Measurements from ENCODE around the gene CTRB1.

CTRB1 gene

DNA sequence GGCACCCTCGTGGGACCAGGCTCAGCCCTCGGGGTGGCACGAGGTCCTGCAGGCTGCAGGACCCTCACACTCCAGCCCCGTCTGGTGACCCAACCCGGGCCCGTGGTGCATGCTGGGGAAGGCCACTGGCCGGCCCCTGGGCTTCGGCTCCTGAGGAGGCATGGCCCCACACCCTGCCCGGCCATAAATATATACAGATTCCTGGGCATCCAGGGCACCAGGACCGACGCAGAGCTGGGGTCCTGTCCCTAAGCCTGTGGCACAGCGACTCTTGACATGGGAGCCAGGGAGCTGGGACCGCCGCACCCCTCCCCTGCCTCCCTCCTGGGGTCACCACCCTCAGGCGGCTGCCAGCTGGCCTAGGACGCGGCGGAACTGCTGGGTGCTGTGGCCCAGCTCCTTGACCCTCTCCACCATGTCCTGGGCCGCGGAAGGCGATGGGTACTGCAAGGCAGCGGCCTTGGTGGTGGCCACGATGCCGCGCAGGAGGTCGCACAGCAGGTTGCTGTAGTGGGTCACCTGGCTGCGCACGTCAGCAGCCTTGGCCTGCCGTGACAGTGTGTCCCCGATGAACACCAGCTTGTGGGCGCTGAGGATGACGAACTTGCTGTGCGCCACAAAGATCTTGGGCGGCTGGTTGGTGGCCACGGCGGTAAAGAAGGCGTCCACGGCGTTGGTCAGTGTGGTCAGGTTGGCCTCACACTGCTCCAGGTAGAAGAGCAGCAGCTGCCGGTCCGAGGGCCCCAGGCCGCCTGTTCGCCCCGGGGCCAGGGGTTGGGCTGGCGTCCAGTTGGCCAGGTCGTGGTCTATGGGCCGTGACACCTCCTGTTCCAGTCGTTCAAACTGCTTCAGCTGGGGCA lies 10.6 kb downstream of the CTRB1 start:
- H3K36me3 ChIP-seq (ENCODE audit: insufficient read depth, insufficient read length, low read length): peaks cover 72% of the 10 kb centered on the region
- DNase-seq (ENCODE audit: low read depth, low spot score): no peak
- H3K4me3 ChIP-seq (ENCODE audit: insufficient read length, low read depth): no peak overlapping the region
- no peak for TF ChIP-seq YY1 (IDR thresholded peaks at IDR 0.05; ENCODE audit: insufficient read depth, insufficient read length)
- TF ChIP-seq SUZ12 (IDR thresholded peaks at IDR 0.05; ENCODE audit: extremely low read depth, insufficient read depth, insufficient read length): no peak
- no peak for TF ChIP-seq ZNF274 (IDR thresholded peaks at IDR 0.05; ENCODE audit: low read depth, low read length)
- H3K27me3 ChIP-seq (ENCODE audit: insufficient read depth, insufficient read length): no peaks in the 10 kb centered on the region
- no peaks in the 10 kb centered on the region for H3K9me3 ChIP-seq (ENCODE audit: insufficient read depth, low read length)
- no peak overlapping the region for H3K9ac ChIP-seq (ENCODE audit: insufficient read length, low read depth)
- peaks cover 21% of the 10 kb centered on the region for H3K4me1 ChIP-seq (ENCODE audit: insufficient read depth, insufficient read length)

DNA sequence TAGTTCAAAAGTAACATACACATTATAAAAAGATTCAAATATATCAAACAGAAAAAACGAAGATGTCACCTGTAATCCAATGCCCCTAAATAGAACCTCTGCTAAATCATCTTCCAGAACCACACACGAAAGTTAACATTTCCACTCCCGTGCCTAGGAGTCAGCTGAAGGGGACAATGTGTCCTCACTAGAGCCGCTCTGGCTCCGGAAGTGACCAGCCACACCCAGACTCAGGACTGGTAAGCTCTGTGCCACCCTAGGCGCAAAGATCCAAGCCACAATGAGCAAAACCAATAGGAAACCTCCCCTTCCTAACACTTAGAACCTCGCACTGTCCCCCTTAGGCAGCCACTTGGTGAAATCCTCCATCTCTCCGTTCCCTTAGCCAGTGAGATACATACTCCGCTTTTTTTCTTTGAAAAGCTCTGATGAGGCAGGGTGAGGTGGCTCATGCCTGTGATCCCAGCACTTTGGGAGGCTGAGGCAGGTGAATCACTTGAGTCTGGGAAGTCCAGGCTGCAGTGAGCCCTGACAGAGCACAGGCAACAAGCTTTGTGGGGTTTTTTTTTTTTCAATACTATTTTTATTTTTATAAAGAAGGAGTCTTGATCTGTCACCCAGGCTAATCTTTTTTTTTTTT lies 11.8 kb downstream of the CTRB1 start:
- Histone ChIP-seq H3K4me1 (ENCODE audit: insufficient read depth, insufficient read length) (peaks cover 18% of the 10 kb centered on the region), H3K9me3 (ENCODE audit: insufficient read depth, low read length) (no peaks in the 10 kb centered on the region), H3K36me3 (ENCODE audit: insufficient read depth, insufficient read length, low read length) (peaks cover 84% of the 10 kb centered on the region), H3K9ac (ENCODE audit: insufficient read length, low read depth) (no peak overlapping the region), H3K4me3 (ENCODE audit: insufficient read length, low read depth) (no peak overlapping the region), H3K27me3 (ENCODE audit: insufficient read depth, insufficient read length) (no peaks in the 10 kb centered on the region)
- TF ChIP-seq ZNF274 (IDR thresholded peaks at IDR 0.05; ENCODE audit: low read depth, low read length): no peak
- no peak for TF ChIP-seq SUZ12 (IDR thresholded peaks at IDR 0.05; ENCODE audit: extremely low read depth, insufficient read depth, insufficient read length)
- no peak for TF ChIP-seq YY1 (IDR thresholded peaks at IDR 0.05; ENCODE audit: insufficient read depth, insufficient read length)
- no peak for DNase-seq (ENCODE audit: low read depth, low spot score)

DNA sequence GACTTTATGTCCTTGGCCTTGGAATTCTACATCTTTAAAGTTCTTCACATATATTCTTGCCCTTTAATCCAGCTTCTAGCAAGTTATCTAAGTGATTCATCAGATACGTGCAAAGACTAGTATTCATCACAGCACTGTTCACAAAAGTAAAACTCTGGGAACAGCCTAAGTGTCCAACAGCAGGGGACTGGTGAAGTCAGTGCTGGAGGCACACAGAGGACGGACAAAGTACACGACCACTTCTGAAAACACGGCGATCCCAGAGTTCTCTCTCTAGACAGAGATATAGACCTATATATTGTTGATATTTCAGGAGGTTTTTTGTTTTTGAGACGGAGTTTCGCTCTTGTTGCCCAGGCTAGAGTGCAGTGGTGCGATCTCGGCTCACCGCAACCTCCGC lies 12.8 kb downstream of the CTRB1 start:
- peaks cover 94% of the 10 kb centered on the region for H3K36me3 ChIP-seq (ENCODE audit: insufficient read depth, insufficient read length, low read length)
- DNase-seq (ENCODE audit: low read depth, low spot score): no peak
- TF ChIP-seq SUZ12 (IDR thresholded peaks at IDR 0.05; ENCODE audit: extremely low read depth, insufficient read depth, insufficient read length) (no peak), YY1 (IDR thresholded peaks at IDR 0.05; ENCODE audit: insufficient read depth, insufficient read length) (no peak), ZNF274 (IDR thresholded peaks at IDR 0.05; ENCODE audit: low read depth, low read length) (no peak)
- no peak overlapping the region for H3K9ac ChIP-seq (ENCODE audit: insufficient read length, low read depth)
- H3K27me3 ChIP-seq (ENCODE audit: insufficient read depth, insufficient read length): no peaks in the 10 kb centered on the region
- peaks cover 16% of the 10 kb centered on the region for H3K4me1 ChIP-seq (ENCODE audit: insufficient read depth, insufficient read length)
- no peaks in the 10 kb centered on the region for H3K9me3 ChIP-seq (ENCODE audit: insufficient read depth, low read length)
- no peak overlapping the region for H3K4me3 ChIP-seq (ENCODE audit: insufficient read length, low read depth)

DNA sequence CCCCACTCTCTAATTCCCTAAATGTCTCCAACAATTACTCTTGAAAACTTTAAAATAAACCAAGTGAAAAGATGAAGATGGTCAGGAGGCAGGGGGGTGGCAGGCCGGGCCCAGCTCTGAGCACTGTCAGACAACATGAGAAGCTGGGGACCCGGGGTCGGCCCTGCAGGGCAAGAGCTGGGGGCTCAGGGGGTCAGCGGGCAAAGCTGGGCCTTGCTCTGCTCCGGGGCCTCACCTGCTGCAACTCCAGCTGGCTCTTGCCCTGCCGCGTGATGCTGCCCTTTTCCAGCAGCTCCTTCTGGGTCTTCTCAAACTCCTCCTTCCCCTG lies 14.8 kb downstream of the CTRB1 start:
- Histone ChIP-seq H3K27me3 (ENCODE audit: insufficient read depth, insufficient read length) (no peaks in the 10 kb centered on the region), H3K9ac (ENCODE audit: insufficient read length, low read depth) (peak overlapping the region; percentile 50), H3K36me3 (ENCODE audit: insufficient read depth, insufficient read length, low read length) (peaks cover 96% of the 10 kb centered on the region), H3K4me1 (ENCODE audit: insufficient read depth, insufficient read length) (peaks cover 20% of the 10 kb centered on the region), H3K9me3 (ENCODE audit: insufficient read depth, low read length) (no peaks in the 10 kb centered on the region), H3K4me3 (ENCODE audit: insufficient read length, low read depth) (no peak overlapping the region)
- TF ChIP-seq YY1 (IDR thresholded peaks at IDR 0.05; ENCODE audit: insufficient read depth, insufficient read length) (no peak), SUZ12 (IDR thresholded peaks at IDR 0.05; ENCODE audit: extremely low read depth, insufficient read depth, insufficient read length) (no peak), ZNF274 (IDR thresholded peaks at IDR 0.05; ENCODE audit: low read depth, low read length) (no peak)
- DNase-seq (ENCODE audit: low read depth, low spot score): no peak

DNA sequence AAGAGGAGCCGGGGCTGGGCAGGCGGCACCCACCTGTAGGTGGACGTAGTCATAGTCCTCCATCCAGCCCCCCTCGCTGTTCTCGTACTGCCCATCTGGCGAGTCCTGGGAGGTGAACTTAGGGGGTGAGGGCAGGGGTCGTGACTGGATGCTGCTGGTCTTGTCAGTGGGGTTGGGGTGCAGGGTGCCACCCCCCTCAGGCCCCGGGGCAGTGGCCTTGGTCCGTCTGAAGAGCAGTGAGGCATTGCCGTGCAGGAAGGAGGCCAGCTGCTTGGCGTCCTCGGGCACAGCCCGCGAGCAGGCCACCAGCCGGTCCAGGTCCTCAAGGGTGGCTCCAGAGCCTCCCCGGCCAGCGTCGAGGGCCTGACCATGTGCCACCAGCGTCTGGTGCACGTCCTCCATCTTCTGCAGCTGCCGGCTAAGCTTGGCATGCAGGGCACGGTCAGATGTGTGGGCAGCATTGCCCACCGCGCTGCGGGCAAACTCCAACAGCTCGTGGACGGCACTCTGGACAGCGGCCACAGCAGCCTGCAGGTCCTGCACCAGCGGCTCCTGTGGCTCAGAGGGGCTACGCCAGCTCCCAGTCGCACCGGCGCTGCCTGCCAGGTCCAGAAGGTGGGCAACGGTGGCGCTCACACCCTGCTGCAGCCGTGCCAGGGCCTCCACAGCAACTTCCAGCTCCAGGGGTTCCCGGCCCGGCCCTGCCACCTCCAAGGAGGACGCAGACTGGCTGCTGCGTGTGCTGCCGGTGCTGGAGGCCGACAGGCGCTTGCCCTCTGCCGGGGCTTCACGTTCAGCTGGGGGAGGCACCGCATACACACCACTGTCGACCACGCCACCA lies 16.3 kb downstream of the CTRB1 start:
- H3K36me3 ChIP-seq (ENCODE audit: insufficient read depth, insufficient read length, low read length): peaks cover 96% of the 10 kb centered on the region
- no peak for DNase-seq (ENCODE audit: low read depth, low spot score)
- peaks cover 34% of the 10 kb centered on the region for H3K4me1 ChIP-seq (ENCODE audit: insufficient read depth, insufficient read length)
- no peak overlapping the region for H3K4me3 ChIP-seq (ENCODE audit: insufficient read length, low read depth)
- H3K9ac ChIP-seq (ENCODE audit: insufficient read length, low read depth): no peak overlapping the region
- no peaks in the 10 kb centered on the region for H3K27me3 ChIP-seq (ENCODE audit: insufficient read depth, insufficient read length)
- no peak for TF ChIP-seq YY1 (IDR thresholded peaks at IDR 0.05; ENCODE audit: insufficient read depth, insufficient read length)
- TF ChIP-seq SUZ12 (IDR thresholded peaks at IDR 0.05; ENCODE audit: extremely low read depth, insufficient read depth, insufficient read length): no peak
- TF ChIP-seq ZNF274 (IDR thresholded peaks at IDR 0.05; ENCODE audit: low read depth, low read length): no peak
- no peaks in the 10 kb centered on the region for H3K9me3 ChIP-seq (ENCODE audit: insufficient read depth, low read length)

DNA sequence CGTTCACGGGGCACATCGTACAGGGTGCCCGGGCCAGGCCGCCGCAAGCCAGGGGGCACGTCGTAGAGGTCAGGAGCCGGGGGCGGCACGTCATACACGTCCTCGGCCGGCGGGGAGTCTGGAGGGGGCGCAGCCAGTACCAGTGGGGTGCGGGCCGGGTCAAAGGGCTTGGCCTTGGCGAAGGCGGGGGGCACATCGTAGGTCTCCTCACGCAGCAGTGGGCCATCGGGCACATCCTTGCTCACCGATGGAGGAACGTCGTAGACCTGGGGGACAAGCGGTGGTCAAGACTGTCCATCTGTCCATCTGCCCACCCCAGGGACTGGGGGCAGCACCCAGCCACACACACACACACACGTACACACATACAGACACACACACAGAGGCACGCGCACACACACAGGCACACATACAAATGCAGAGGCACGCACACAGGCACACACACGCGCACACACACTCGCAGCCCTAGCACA lies 17.0 kb downstream of the CTRB1 start:
- no peak overlapping the region for H3K9ac ChIP-seq (ENCODE audit: insufficient read length, low read depth)
- TF ChIP-seq YY1 (IDR thresholded peaks at IDR 0.05; ENCODE audit: insufficient read depth, insufficient read length) (no peak), SUZ12 (IDR thresholded peaks at IDR 0.05; ENCODE audit: extremely low read depth, insufficient read depth, insufficient read length) (no peak), ZNF274 (IDR thresholded peaks at IDR 0.05; ENCODE audit: low read depth, low read length) (no peak)
- DNase-seq (ENCODE audit: low read depth, low spot score): no peak
- no peak overlapping the region for H3K4me3 ChIP-seq (ENCODE audit: insufficient read length, low read depth)
- peaks cover 34% of the 10 kb centered on the region for H3K4me1 ChIP-seq (ENCODE audit: insufficient read depth, insufficient read length)
- no peaks in the 10 kb centered on the region for H3K27me3 ChIP-seq (ENCODE audit: insufficient read depth, insufficient read length)
- H3K9me3 ChIP-seq (ENCODE audit: insufficient read depth, low read length): no peaks in the 10 kb centered on the region
- H3K36me3 ChIP-seq (ENCODE audit: insufficient read depth, insufficient read length, low read length): peaks cover 96% of the 10 kb centered on the region

Data from NT2/D1 (cell line).